Panc1 (cell line): ENCODE results near the gene RALGPS1. TPM values are rescaled to one million over a fixed set of nuclear protein-coding genes. Genes with fewer than 3 reads are reported as not detected.

Experiments used
- ATAC-seq: fragments of 200-7000 bp; cut with Tn5 transposase; 2 replicates; pipeline ENCODE4 v1.9.1; 2020; ENCODE audit warnings: mild to moderate bottlenecking, moderate library complexity
- BruUV-seq: library from RNA; stranded (reverse); fragments of 400-500 nt; replicated peaks from 2 replicates; lab custom pipeline; 2021; lab: Mats Ljungman, UMichigan
- CTCF ChIA-PET: fragments of 300-600 bp; sonication (Branson Sonifier 250); formaldehyde crosslinking; loops from one replicate; lab custom pipeline; 2022; ENCODE audit warnings: antibody characterized with exemption; lab: Charles Lee
- POLR2A ChIA-PET: fragments of 300-600 bp; sonication (Branson Sonifier 250); formaldehyde crosslinking; loops from one replicate; lab custom pipeline; 2022; ENCODE audit warnings: antibody characterized with exemption; lab: Charles Lee
- DNase-seq: peaks from one replicate; pipeline ENCODE4 v3.0.0-alpha.2; 2010; ENCODE audit warnings: low read depth, low spot score
- H3K27ac ChIP-seq: 2 replicates; pipeline ENCODE4 v1.5.1; 2011; ENCODE audit warnings: mild to moderate bottlenecking, low read length, inconsistent platforms
- H3K27me3 ChIP-seq: fragments of 200-500 bp; sonication (Bioruptor generic); 2 replicates; pipeline ENCODE4 v1.6.0; 2014; ENCODE audit warnings: low read length, inconsistent platforms; ENCODE audit not compliant: control insufficient read depth, insufficient read depth
- H3K36me3 ChIP-seq: fragments of 200-500 bp; sonication (Bioruptor generic); 2 replicates; pipeline ENCODE4 v1.5.1; 2014; ENCODE audit warnings: inconsistent platforms, mild to moderate bottlenecking, low read length, moderate library complexity; ENCODE audit not compliant: control insufficient read depth, insufficient read depth
- H3K4me1 ChIP-seq: 2 replicates; pipeline ENCODE4 v1.5.1; 2011; ENCODE audit warnings: inconsistent platforms, mild to moderate bottlenecking, low read length, moderate library complexity; ENCODE audit not compliant: control insufficient read depth, insufficient read depth
- H3K4me3 ChIP-seq, 2 experiments: 2 replicates each; pipeline ENCODE4 v1.5.1; 2011 to 2012; ENCODE audit warnings: low read depth in 2 of 2, low read length in 2 of 2, mild to moderate bottlenecking in 2 of 2, inconsistent platforms in 1 of 2, moderate library complexity in 1 of 2
- H3K9me3 ChIP-seq: fragments of 200-500 bp; sonication (Bioruptor generic); 2 replicates; pipeline ENCODE4 v1.5.1; 2014; ENCODE audit warnings: low read depth, mild to moderate bottlenecking, inconsistent platforms, low read length, moderate library complexity; ENCODE audit not compliant: control insufficient read depth, insufficient read depth
- POLR2AphosphoS5 ChIP-seq: IDR thresholded peaks from 2 replicates; pipeline ENCODE4 v1.6.1; 2012; ENCODE audit warnings: mild to moderate bottlenecking, low read depth, low read length, moderate library complexity
- SIN3A ChIP-seq: IDR thresholded peaks from 2 replicates; pipeline ENCODE4 v1.6.1; 2012; ENCODE audit warnings: low read depth, mild to moderate bottlenecking, low read length, moderate library complexity, borderline replicate concordance; ENCODE audit not compliant: insufficient read depth
- TCF7L2 ChIP-seq: IDR thresholded peaks from 2 replicates; pipeline ENCODE4 v1.6.1; 2011; ENCODE audit warnings: mild to moderate bottlenecking, low read depth, low read length, inconsistent platforms
- in situ Hi-C: cut with HindIII; loops from 2 replicates; pipeline ENCODE4 v1.10.0; 2016; ENCODE audit warnings: low sequenced_read_pairs, low pct_unique_long_range_greater_than_20kb
- intact Hi-C: fragments of 100-400 bp; cut with micrococcal nuclease; formaldehyde crosslinking; loops from one replicate; pipeline ENCODE4 v1.10.0; 2022; ENCODE audit not compliant: unreplicated experiment
- total RNA-seq: library from RNA; stranded (reverse); gene quantifications from one replicate; pipeline ENCODE4 v1.2.1, GENCODE V29; 2021; ENCODE audit not compliant: unreplicated experiment
- TF ChIP-seq, protein P1 (sequence below): fragments of 450-650 bp; IDR thresholded peaks from 2 replicates; pipeline ENCODE4 v1.5.1; 2017; ENCODE audit warnings: mild to moderate bottlenecking
- TF ChIP-seq, protein P2 (sequence below), 2 experiments: IDR thresholded peaks; 2 replicates each; pipeline ENCODE4 v1.6.1; 2011 to 2012; ENCODE audit warnings: low read depth in 2 of 2, control low read depth in 1 of 2, low read length in 1 of 2, mild to moderate bottlenecking in 1 of 2, moderate library complexity in 1 of 2; ENCODE audit not compliant: insufficient read depth in 1 of 2

RALGPS1 gene
- total RNA-seq, 1 experiment from 2014 or later: 7.2 TPM

- ChIA-PET CTCF (no interaction called here), POLR2A (no interaction called here)
- BruUV-seq: no TSS peak
- no peaks in the 10 kb centered on the region for H3K4me1 ChIP-seq
- in situ Hi-C loops: no loop called here
- H3K27ac ChIP-seq: no peak overlapping the region
- H3K9me3 ChIP-seq: no peaks in the 10 kb centered on the region
- DNase-seq (no peak), ATAC-seq (no peak)
- H3K4me3 ChIP-seq: no peak overlapping the region
- H3K36me3 ChIP-seq: no peaks in the 10 kb centered on the region
- no peaks in the 10 kb centered on the region for H3K27me3 ChIP-seq
- intact Hi-C loops: no loop called here
- TF ChIP-seq, protein P1, sequence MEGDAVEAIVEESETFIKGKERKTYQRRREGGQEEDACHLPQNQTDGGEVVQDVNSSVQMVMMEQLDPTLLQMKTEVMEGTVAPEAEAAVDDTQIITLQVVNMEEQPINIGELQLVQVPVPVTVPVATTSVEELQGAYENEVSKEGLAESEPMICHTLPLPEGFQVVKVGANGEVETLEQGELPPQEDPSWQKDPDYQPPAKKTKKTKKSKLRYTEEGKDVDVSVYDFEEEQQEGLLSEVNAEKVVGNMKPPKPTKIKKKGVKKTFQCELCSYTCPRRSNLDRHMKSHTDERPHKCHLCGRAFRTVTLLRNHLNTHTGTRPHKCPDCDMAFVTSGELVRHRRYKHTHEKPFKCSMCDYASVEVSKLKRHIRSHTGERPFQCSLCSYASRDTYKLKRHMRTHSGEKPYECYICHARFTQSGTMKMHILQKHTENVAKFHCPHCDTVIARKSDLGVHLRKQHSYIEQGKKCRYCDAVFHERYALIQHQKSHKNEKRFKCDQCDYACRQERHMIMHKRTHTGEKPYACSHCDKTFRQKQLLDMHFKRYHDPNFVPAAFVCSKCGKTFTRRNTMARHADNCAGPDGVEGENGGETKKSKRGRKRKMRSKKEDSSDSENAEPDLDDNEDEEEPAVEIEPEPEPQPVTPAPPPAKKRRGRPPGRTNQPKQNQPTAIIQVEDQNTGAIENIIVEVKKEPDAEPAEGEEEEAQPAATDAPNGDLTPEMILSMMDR: no peak
- TF ChIP-seq POLR2AphosphoS5 (no peak), SIN3A (no peak), TCF7L2 (no peak)
- TF ChIP-seq, protein P2, sequence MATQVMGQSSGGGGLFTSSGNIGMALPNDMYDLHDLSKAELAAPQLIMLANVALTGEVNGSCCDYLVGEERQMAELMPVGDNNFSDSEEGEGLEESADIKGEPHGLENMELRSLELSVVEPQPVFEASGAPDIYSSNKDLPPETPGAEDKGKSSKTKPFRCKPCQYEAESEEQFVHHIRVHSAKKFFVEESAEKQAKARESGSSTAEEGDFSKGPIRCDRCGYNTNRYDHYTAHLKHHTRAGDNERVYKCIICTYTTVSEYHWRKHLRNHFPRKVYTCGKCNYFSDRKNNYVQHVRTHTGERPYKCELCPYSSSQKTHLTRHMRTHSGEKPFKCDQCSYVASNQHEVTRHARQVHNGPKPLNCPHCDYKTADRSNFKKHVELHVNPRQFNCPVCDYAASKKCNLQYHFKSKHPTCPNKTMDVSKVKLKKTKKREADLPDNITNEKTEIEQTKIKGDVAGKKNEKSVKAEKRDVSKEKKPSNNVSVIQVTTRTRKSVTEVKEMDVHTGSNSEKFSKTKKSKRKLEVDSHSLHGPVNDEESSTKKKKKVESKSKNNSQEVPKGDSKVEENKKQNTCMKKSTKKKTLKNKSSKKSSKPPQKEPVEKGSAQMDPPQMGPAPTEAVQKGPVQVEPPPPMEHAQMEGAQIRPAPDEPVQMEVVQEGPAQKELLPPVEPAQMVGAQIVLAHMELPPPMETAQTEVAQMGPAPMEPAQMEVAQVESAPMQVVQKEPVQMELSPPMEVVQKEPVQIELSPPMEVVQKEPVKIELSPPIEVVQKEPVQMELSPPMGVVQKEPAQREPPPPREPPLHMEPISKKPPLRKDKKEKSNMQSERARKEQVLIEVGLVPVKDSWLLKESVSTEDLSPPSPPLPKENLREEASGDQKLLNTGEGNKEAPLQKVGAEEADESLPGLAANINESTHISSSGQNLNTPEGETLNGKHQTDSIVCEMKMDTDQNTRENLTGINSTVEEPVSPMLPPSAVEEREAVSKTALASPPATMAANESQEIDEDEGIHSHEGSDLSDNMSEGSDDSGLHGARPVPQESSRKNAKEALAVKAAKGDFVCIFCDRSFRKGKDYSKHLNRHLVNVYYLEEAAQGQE (IDR thresholded peaks at IDR 0.05; ENCODE audit: insufficient read depth in 1 of 2, low read depth in 2 of 2, low read length in 1 of 2): no peak
Observed at GRCh38 chr9:127059765-127060361, 145.3 kb downstream of the RALGPS1 start.

- POLR2A ChIA-PET: no interaction called here
- BruUV-seq: no TSS peak
- TF ChIP-seq, protein P2 (IDR thresholded peaks at IDR 0.05; ENCODE audit: insufficient read depth in 1 of 2, low read depth in 2 of 2, low read length in 1 of 2): no peak
- no peak for TF ChIP-seq SIN3A
- TF ChIP-seq, protein P1: no peak
- TF ChIP-seq TCF7L2: no peak
- no peak for TF ChIP-seq POLR2AphosphoS5
- CTCF ChIA-PET: interaction anchor here (0.6 kb wide), 1 partner anchor 18 kb away, joined by 3 read pairs; no protein-coding TSS in a partner anchor
- Histone ChIP-seq H3K36me3 (no peaks in the 10 kb centered on the region), H3K9me3 (no peaks in the 10 kb centered on the region), H3K27me3 (no peaks in the 10 kb centered on the region), H3K4me3 (no peak overlapping the region), H3K4me1 (no peaks in the 10 kb centered on the region), H3K27ac (no peak overlapping the region)
- in situ Hi-C loops: no loop called here
- ATAC-seq: no peak
- DNase-seq: no peak
- intact Hi-C loops: no loop called here
Observed at GRCh38 chr9:127061411-127061810, 146.8 kb downstream of the RALGPS1 start.
